Measurements from ENCODE around the gene DGKI. TPM values are rescaled to one million over a fixed set of nuclear protein-coding genes. Genes with fewer than 3 reads are reported as not detected.

DGKI gene
- total RNA-seq, 1 experiment from 2014 or later = 0.55 TPM

GRCh38 chr7:137768366-137768765 lies 78.4 kb downstream of the DGKI start:
- Histone ChIP-seq H3K4me1 (ENCODE audit: insufficient read depth, low read length) (no peaks in the 10 kb centered on the region; the same call in 1 of the 2 replicates), H4K8ac (replicated peaks; ENCODE audit: insufficient read length, low read depth, low read length) (no peak overlapping the region), H2AK5ac (ENCODE audit: insufficient read length, low read length) (no peak overlapping the region), H3K79me1 (ENCODE audit: insufficient read depth, low read depth, low read length, poor library complexity, severe bottlenecking) (no peaks in the 10 kb centered on the region), H2BK20ac (ENCODE audit: low read depth, low read length, poor library complexity, severe bottlenecking) (no peak overlapping the region), H3K27ac (ENCODE audit: insufficient read length, low read depth, low read length) (no peak overlapping the region), H4K20me1 (ENCODE audit: control insufficient read depth, insufficient read depth, insufficient read length) (no peaks in the 10 kb centered on the region), H2AFZ (ENCODE audit: low read length) (no peak overlapping the region), H3T11ph (ENCODE audit: low read length) (no peak overlapping the region), H3K4me2 (ENCODE audit: insufficient read depth, insufficient read length, low read length) (no peak overlapping the region), H3K4ac (ENCODE audit: low read depth, low read length) (no peak overlapping the region), H4K5ac (ENCODE audit: insufficient read length, low read depth, low read length) (no peak overlapping the region), H2BK120ac (ENCODE audit: low read depth, low read length, poor library complexity, severe bottlenecking) (no peak overlapping the region), H3K14ac (ENCODE audit: insufficient read depth, low read length) (no peak overlapping the region), H2BK5ac (ENCODE audit: insufficient read length, low read length) (no peak overlapping the region), H3K56ac (ENCODE audit: insufficient read length, low read depth, low read length) (no peak overlapping the region), H2BK15ac (ENCODE audit: low read depth, low read length) (no peak overlapping the region), H3K27me3 (ENCODE audit: insufficient read depth, low read length) (no peaks in the 10 kb centered on the region), H3K9me3 (ENCODE audit: control insufficient read depth, low read depth, low read length) (no peaks in the 10 kb centered on the region), H4K91ac (ENCODE audit: insufficient read length, low read depth, low read length) (no peak overlapping the region), H3K9ac (ENCODE audit: extremely low read depth, insufficient read length, low read length) (no peak overlapping the region), H3K23me2 (ENCODE audit: insufficient read length, low read depth, low read length, poor library complexity, severe bottlenecking) (no peaks in the 10 kb centered on the region), H3K79me2 (ENCODE audit: insufficient read depth, low read length) (no peaks in the 10 kb centered on the region), H3K23ac (ENCODE audit: insufficient read length, low read depth, low read length) (no peak overlapping the region), H3K18ac (ENCODE audit: insufficient read length, low read depth, low read length) (no peak overlapping the region), H2BK12ac (ENCODE audit: insufficient read length, low read depth, low read length) (no peak overlapping the region)
- no peak overlapping the region for H3K4me3 Mint-ChIP-seq
- H3K27me3 Mint-ChIP-seq (ENCODE audit: low read depth) = no peaks in the 10 kb centered on the region
- H3K4me1 Mint-ChIP-seq = peaks cover 11 to 13% of the 10 kb centered on the region in 2 experiments; a peak in 3 of 4 replicates
- peaks cover 3% of the 10 kb centered on the region in 2 experiments; a peak in 2 of 5 replicates for H3K9me3 Mint-ChIP-seq
- no peak for TF ChIP-seq CTCF (conservative IDR thresholded peaks at IDR 0.05)
- no peak for DNase-seq
- H3K36me3 Mint-ChIP-seq (ENCODE audit: insufficient read depth in 1 of 3, low read depth in 3 of 3) = no peaks in the 10 kb centered on the region
- no peak overlapping the region for H3K27ac Mint-ChIP-seq
- no CpG with 5 or more reads among the region's 6 CpGs for WGBS (ENCODE audit: extremely low coverage, insufficient read length, low lambda C conversion rate)
